ENCODE data around the gene NLE1.
A peak's percentile ranks its signal among the peaks of the same experiment; 100 is the strongest.
"Not testable (repeated sequence)": the region's sequence is repeated elsewhere in the genome, so short reads cannot be mapped to it uniquely, and the experiment has no call there.

NLE1 gene

GRCh38 chr17:35127751-35128514 is 14.2 kb downstream of the NLE1 start:
- DNase-seq: no peak

GRCh38 chr17:35121315-35121714 is 20.8 kb downstream of the NLE1 start, which contains the start of gene FNDC8:
Gene FNDC8, plus strand, starts transcription at chr17:35121615. Its CDS starts 79 bp downstream, at chr17:35121694.
- no peak for DNase-seq

- DNase-seq: peak; percentile 79 to 86
Observed at GRCh38 chr17:35119370-35120165, 22.5 kb downstream of the NLE1 start, which contains the start of gene RAD51D. Gene RAD51D, minus strand, starts transcription at chr17:35119860. Its CDS starts 247 bp downstream, at chr17:35119613.

GRCh38 chr17:35117984-35118383 is 24.1 kb downstream of the NLE1 start:
- DNase-seq: peak; percentile 11 to 51

- DNase-seq: no peak
Observed at GRCh38 chr17:35116845-35117244, 25.3 kb downstream of the NLE1 start.

GRCh38 chr17:35110791-35111190 is 31.3 kb downstream of the NLE1 start:
- DNase-seq: not testable (repeated sequence)

GRCh38 chr17:35104844-35105450 is 37.2 kb downstream of the NLE1 start:
- DNase-seq: no peak

- no peak for DNase-seq
Observed at GRCh38 chr17:35103271-35103670, 38.8 kb downstream of the NLE1 start.

DNA sequence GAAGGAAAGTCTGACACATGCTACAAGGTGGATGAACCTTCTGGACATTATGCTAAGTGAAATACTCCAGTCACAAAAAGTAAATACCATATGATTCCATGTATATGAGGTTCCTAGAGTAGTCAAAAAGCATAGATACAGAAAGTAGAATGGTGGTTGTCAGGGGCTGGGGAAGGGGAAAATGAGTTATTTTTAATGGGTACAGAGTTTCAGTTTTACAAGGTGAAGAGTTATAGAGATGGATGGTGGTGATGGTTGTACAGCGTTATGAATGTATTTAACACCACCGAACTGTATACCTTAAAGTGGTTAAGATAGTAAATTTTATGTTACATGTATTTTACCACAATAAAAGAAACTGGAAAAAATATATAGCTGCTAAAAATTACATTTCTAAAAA is 40.4 kb downstream of the NLE1 start:
- DNase-seq: no peak

DNA sequence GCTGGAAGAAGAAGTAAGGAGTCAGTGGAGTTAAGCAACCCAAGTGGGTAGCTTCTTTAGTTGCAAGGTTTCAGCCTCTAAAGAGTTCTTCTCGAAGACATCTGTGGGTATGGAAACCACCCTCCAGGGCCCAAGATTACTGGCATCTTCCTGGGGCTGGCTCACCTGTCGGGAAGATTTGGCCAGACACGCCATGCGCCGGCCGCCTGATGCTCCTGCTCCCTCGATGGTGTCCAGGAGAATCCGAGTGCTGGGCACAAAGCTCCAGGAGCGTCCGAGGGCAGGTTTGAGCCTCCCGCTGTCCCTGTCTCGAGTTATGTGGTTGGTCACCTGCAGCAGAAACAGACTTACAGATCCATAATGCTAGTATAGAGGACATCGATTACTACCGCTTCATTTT is 41.1 kb downstream of the NLE1 start:
- DNase-seq: no peak

- DNase-seq: no peak
Observed at GRCh38 chr17:35099908-35100307, 42.2 kb downstream of the NLE1 start.

- no peak for DNase-seq
Observed at GRCh38 chr17:35097776-35098175, 44.3 kb downstream of the NLE1 start.

DNA sequence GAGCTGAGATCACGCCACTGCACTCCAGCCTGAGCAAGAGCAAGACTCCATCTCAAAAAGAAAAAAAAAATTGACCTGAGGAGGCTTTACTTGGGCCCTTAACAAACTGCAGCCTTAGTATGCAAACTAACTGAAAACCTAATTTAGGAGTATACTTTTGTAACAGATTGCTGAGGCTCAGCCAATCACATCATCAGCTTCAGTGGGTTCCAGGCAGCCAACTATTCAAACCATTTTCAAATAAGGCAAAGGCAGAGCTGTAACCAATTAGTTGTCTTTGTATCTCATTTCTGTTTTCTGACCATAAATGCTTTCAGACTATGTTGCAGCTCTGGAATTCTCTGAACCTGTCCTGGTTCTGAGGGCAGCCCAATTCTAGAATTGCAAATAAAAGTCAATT is 46.4 kb downstream of the NLE1 start:
- DNase-seq: no peak

DNA sequence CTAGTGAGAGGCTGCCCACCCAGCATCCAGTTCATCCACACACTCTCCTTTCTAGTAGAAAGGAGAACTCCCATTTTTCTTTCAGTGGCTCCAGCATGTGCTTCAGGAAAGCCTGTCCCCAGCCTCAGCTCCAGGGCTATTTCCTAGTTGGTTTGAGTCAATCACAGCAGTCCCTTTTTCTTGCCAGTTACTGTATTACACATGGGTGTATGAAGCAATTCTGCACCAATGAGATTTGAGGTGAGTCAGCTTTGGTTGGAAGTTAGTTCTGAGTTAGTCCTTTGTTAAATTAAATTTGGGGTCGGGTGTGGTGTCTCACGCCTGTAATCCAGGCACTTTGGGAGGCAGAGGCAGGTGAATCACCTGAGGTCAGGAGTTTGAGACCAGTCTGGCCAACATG is 47.2 kb downstream of the NLE1 start:
- DNase-seq: no peak

DNA sequence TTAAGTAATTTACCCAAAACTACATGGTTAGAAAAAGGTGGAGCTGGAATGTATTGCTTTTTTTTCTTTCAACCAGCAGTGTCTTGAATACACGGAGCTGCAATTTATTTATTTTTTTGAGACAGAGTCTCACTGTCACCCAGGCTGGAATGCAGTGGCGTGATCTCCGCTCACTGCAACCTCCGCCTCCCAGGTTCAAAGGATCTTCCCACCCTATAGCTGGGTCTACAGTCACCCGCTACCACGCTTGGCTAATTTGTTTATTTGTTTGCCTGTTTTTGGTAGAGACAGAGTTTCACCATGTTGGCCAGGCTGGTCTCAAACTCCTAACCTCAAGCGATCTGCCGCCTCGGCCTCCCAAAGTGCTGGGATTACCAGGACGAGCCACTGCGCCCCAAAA is 51.4 kb downstream of the NLE1 start:
- DNase-seq: not testable (repeated sequence)

GRCh38 chr17:35089586-35090296 is 52.4 kb downstream of the NLE1 start:
- DNase-seq: no peak

DNA sequence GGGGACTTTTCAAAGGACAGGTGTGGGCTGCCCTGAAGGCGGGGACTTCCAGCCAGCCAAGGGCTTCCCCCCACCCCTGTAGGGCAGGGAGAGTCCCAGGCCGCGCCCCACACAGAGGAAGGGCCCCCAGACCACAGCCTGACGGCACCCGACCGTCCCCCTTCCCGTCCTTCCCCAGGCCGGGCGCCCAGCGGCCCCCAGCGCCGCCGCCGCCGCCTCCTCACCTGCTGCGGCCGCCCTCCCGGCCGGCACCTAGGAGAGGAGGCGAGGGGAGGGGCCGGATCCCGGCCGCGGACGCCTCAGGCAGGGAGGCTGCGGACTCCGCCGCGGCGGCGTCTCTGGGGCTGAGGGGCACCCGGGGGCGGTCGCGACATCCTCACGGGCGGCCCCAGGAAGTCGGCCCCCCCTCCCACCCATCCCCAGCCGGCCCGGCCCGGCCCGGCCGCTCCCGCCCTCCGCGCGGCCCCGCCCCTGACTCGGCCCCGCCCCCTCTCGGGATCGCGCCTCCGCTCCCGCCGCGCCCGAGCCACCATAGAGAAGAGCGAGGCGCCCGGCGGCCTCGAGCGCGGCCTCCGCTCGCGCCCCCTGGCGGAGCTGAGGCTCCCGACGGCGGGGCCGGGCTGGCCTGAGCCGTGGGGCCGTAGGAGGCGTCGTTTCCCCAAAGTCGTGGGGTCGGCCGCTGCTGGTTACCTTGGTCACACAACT is 53.1 kb downstream of the NLE1 start:
- peak; percentile 88 to 94 for DNase-seq

- DNase-seq: peak in 1 of 2 donors; percentile 36
Observed at GRCh38 chr17:35088356-35088880, 53.7 kb downstream of the NLE1 start.

DNA sequence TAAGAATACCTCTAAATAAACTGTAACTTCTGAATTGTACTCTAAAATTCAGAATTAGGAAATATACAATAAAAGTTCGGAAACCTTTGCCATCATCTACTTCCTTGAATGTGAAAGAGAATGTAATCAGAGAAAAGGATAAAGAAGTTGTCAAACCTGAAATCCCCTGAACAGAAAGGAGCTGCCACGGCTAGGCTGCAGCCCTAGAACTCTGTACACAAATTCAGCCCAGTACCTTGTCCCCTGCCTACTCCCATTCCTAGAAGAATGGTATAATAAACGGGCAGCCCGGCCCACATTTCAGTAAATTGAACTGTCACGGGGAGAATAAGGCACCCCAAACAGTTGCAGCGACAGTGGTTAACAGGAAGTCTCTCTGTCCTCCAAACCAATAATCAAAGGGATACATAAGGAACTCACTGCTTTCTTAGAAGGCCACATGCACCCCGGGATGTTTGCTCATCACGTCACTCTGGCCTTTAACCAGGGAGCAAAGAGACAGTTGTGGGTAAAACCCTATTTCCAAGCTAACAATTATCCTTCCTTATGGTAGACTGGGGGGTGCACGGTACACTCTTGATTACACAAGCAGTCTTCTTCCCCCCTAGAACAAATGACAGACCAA is 54.3 kb downstream of the NLE1 start:
- DNase-seq: peak; percentile 32 to 64

- peak in 1 of 2 donors; percentile 30 for DNase-seq
Observed at GRCh38 chr17:35086931-35087573, 55.1 kb downstream of the NLE1 start.

DNA sequence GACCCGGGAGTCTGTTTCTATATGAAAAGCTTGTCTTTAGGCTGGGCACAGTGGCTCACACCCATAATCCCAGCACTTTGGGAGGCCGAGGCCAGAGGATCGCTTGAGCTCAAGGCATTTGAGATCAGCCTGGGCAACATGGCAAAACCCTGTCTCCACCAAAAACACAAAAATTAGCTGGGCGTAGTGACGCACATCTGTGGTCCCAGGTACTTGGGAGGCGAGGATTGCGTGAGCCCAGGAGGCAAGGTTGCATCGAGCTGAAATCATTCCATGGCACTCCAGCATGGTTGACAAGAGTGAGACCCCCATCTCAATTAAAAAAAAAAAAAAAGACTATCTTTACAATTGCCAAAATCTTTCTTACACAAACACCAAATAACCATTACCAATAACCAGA is 55.9 kb downstream of the NLE1 start:
- DNase-seq: no peak

Data from CD4-positive, alpha-beta T cell treated with Interferon alpha-2 for 1 hour (primary cell).